GM21360 (cell line): Measurements from ENCODE around the gene TUBB4B.

ENCODE experiments used
- ATAC-seq: cut with Tn5 transposase; IDR thresholded peaks from one replicate; pipeline ENCODE4 v1.9.1; 2021; ENCODE audit warnings: mild to moderate bottlenecking, moderate library complexity; ENCODE audit not compliant: unreplicated experiment

TUBB4B gene

GRCh38 chr9:137211532-137211931 is 29.6 kb upstream of the TUBB4B start:
- ATAC-seq, result no peak

GRCh38 chr9:137212520-137212919 is 28.6 kb upstream of the TUBB4B start:
- no peak for ATAC-seq

GRCh38 chr9:137213160-137214060 is 27.7 kb upstream of the TUBB4B start:
- no peak for ATAC-seq

- ATAC-seq, result no peak
These were observed 26.5 kb upstream of the TUBB4B start for GRCh38 chr9:137214620-137215019.

GRCh38 chr9:137215196-137215986 is 25.7 kb upstream of the TUBB4B start:
- ATAC-seq, result no peak

- ATAC-seq, result no peak
These were observed 24.7 kb upstream of the TUBB4B start for GRCh38 chr9:137216188-137216965.

DNA sequence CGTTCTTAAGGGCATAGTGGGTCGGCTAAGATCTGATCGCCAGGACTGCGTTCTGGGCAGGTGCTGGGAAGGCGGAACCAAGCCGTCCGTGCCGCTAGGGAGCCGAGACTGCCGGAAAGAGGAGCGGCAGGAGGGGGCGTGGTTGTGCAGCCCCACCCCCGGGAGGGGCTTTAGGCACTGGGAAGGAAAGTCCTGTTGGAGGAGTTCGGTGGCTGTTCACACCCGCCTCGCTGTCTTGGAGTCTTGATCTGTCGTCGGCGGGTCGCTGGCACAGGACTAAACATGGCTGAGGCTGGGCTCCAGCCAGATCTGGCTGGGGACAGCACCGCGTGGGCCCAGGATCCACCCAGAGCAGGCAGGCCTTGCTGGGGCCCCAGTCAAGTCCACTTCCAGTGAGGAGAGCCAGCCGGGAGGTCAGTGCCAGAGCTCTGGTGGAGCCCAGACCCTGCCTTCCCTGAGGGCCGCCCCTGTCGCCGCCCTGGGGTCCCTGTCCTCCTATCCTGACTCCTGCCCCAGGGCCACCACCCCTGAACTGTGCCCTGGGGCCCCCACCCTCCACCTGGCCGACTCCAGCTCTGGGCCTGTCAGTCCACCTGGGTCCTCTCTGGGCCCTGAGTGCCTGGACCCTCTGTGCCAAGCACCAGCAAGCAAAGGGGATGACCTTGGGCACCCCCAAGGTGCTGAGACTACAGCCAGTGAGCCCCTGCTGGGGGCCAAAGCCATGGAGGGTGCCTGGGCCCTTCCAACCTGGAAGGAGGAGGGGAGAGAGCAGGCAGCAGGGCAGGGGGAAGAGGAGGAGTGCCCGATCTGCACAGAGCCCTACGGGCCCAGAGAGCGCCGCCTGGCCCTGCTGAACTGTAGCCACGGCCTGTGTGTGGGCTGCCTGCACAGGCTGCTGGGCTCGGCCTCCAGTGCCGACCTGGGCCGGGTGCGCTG is 23.5 kb upstream of the TUBB4B start:
- ATAC-seq, result no peak

DNA sequence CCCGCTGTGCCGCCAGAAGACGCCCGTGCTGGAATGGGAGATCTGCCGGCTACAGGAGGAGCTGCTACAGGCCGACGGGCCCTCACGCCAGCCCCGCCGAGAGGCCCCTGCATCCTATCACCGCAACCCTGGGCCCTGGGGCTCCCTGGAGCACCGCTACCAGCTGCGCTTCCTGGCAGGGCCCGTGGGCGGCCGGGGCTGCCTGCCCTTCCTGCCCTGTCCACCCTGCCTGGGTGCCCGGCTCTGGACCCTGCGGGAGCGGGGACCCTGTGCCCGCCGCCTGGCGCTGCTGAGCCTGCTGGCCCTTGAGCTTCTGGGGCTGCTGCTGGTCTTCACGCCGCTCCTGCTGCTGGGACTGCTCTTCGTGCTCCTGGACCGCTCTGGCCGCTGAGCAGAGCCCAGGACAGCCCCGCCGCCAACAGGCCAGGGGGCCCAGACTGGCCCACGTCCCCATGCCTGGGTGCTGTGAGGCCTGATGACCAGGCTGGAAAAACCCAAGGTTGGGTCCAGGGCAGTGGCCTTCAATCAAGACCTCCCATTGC is 22.8 kb upstream of the TUBB4B start:
- no peak for ATAC-seq

DNA sequence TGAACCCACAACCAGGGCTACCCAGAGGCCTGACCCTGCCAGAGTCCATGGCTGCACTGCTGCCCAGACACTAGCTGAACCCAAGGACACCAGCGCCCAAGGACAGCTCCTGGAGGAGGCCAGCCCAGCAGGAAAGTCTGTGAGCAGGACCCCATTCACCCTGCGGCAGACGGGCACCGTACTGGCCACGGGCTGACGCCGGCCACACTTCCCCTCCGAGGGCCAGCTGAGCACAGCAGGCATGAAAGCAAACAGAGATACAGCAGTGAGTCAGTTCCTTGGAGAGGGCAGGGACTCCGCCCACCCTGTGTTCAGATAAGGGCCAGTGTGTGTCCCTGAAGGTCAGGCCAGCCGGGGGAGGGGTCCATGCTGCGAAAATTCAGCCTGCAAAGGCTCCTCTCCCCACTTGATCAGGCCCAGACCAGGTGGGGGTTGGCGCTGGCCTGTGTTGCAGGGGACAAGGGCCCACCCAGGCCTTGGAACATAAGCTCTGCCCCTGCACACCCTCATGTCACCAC is 22.3 kb upstream of the TUBB4B start:
- no peak for ATAC-seq

DNA sequence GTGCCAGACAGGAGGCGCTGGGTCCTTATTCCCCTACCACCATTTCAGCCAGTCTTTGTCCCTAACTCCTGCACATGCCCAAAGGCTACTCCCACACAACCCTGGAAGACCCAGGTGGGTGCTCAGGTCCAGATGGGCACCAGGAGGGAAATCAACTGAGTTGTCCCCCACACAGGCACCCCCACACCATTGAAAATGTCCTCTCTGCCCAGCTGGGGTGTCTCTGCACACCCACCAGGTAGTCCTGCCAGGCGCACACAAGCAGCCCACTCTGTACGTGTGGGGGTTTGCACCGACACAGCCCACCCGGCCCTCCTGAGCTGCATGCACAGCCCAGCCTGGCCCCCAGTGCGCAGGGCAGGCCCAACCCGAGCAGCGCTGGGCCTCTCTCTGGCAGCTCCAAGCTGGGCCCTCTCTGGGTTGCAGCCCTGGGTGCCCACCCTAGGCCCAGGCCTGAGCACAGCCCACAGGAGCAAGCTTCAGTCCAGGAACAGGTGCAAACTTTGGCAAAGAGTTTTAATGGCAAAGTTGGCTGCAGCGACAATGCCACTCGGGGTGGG is 21.2 kb upstream of the TUBB4B start:
- ATAC-seq, result no peak

- ATAC-seq, result no peak
These were observed 20.6 kb upstream of the TUBB4B start for GRCh38 chr9:137220317-137221094.

DNA sequence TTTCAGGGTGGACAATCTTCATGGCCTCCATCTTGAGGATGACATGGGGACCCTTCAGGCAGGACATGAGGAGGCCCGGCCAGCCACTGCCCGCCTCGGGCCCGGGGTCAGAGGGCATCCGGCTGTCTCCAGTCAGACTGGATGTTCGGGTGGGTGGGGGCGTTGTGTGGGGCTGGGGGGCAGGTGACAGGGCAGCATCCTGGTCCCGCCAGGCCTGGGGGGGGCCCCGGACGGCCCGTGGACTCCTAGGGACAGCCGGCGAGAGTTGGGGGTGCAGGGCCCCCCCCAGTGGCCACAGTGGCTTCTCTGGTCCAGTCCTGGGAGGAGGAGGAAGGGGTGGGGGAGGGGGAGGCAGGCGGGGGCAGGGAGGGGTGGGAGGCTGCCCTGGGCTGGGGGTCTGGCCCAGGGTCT is 20.0 kb upstream of the TUBB4B start:
- ATAC-seq, result no peak

DNA sequence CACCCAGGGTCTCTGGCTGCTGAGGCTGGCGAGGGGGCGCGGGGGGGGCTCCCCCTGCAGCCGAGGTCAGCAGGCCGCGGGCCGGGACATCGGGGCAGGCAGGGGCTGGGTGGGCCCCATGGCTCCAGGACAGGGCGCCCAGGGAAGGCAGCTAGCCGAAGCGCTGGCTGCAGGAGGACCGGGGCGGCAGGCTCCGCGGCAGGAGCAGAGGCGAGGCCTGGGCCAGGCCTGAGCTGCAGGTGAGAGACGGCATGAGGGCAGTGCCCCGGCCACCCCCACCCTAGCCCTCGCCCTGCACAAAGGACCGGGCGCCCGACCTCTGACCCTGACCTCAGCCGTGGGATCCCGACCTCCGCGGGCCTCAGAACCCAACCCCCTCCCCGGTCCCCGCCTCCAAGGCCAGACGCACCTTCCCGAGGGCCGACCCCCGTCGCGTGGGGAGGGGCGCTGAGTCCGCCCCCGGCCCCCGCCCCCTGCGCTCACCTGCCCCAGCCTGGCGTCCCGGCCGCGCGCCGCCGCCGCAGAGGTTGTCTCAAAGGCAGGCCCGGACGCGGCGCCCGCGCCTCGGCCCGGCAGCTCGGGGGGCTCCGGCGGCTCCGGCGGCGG is 19.5 kb upstream of the TUBB4B start:
- ATAC-seq, result no peak

DNA sequence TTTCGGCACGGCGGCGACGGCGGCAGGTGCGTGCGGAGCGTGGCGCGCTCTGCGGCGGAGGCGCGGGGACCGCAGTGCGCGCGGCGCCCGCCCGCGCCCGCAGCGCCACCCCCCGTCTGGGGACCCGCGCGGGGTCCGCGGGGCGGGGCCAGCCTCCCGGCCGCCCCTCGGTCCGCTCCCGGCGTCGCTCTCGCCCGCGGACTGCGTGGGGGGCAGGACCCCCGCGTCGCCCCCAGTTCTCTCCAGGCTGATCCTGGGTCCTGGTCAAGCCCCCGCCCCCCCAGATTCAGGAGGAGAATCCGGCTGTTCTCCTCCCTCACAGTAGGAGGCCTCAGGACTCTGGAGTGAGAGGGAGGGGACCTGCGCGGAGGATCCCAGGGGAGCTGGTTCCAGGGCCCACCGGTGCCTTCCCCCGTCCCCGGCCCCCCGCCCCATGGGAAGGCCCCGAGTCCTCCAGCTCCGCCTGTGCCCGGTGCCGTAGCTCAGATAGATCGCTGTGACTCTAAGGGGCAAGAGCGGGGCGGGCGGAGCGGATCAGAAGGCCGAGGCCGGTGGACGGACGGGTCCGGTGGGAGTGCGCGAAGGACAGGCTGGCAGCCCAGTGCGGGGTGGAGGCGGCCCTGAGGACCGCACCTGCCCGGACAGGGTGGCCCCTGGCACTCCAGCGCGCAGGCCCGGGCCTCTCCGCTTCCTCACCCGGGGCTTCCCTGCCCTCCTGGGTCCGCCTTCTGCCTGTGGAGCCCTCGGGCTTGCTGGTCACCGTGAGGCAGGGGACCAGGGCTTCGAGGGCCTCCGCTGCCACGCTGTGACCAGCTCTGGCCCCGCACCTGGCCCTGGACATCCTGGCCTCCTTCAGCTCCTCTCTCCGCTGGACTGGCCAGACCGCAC is 18.7 kb upstream of the TUBB4B start, which contains the start of gene RNF208:
TSS of gene RNF208 (minus strand) at position 51 of the 888 bp plus-strand sequence. CDS start 1,028 bp downstream, outside the sequence.
- ATAC-seq, result no peak

DNA sequence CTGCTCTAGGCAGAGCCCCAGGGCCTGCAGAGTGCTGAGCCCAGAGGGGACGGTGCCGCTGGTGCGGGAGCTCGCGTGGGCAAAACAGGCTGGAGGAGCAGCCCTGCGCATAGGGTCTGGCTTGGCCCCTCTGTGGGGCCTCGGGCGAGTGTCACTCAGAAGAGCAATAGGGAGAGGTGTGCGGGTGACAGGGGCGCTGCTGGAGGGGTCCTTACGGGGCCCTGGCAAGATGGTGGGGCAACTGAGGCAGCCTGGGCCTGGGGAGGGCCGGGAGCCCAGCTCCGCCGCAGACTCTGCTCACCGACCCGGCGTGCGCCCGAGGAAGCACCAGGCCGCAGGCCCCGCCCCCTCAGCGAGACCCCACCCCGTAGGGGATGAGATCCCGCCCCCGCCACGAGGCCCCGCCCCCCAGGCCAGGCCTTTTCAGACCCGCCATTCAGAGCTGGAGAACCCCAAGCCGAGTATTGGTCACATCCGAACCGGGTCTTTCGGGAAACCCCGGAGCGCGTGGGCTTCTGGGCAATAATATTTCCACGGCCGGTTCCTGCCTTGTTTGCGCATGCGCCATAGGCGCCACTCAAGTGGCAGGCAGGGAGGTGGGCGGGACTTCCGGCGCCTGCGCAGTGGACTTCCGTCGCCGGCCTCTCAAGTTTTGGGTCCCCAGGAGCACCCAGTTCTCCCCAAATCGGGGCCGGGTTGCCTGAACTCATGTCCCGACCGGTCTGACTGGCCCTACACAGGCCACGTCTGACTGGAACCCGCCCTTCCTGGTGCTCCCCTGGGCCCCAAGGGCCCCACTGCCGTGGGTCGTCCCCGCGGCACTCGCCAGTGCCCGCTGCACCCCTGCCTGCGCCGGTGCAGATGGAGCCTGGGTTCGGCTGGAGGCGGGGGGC is 17.8 kb upstream of the TUBB4B start:
- peak; percentile 66 for ATAC-seq
